ENCODE results near the gene UBR1.
"Not testable (repeated sequence)": the region's sequence is repeated elsewhere in the genome, so short reads cannot be mapped to it uniquely, and the experiment has no call there.

The UBR1 gene

GRCh38 chr15:43105778-43106485, at the start of gene UBR1:
UBR1 (minus strand) TSS chr15:43106038; CDS start chr15:43106022, 16 bp downstream.
- peak; percentile 56 for DNase-seq (ENCODE audit: low read depth)

DNA sequence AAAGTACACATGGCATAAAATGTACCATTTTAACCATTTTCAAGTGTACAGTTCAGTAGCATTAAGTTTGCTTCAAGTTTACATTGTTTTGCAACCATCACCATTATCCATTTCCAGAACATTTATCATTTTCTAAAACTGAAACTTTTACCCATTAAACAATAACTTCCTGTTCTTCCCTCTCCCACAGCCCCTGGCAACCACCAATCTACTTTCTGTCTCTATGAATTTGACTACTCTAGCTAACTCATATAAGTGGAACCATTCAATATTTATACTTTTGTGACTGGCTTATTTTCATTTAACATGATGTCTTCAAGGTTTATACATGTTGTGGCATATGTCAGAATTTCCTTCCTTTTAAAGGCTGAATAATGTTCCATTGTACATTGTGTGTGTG, 47.4 kb upstream of the UBR1 start:
- DNase-seq (ENCODE audit: low read depth): no peak

DNA sequence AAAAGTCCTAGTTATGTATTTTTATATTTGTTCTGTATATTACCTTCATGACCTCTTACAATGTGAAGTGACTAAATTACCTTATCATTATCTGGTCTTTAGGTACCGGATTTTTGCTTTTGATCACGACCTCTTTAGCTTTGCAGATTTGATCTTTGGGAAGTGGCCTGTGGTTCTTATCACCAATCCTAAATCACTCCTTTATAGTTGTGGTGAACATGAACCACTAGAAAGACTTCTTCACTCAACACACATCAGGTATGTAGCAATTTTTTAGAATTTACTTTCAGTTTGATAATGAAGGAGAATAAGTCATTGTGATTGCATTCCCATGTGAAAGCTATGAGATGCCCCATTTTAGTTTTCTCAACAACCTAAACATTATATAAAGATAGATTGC, 45.9 kb upstream of the UBR1 start:
- DNase-seq (ENCODE audit: low read depth): no peak

DNA sequence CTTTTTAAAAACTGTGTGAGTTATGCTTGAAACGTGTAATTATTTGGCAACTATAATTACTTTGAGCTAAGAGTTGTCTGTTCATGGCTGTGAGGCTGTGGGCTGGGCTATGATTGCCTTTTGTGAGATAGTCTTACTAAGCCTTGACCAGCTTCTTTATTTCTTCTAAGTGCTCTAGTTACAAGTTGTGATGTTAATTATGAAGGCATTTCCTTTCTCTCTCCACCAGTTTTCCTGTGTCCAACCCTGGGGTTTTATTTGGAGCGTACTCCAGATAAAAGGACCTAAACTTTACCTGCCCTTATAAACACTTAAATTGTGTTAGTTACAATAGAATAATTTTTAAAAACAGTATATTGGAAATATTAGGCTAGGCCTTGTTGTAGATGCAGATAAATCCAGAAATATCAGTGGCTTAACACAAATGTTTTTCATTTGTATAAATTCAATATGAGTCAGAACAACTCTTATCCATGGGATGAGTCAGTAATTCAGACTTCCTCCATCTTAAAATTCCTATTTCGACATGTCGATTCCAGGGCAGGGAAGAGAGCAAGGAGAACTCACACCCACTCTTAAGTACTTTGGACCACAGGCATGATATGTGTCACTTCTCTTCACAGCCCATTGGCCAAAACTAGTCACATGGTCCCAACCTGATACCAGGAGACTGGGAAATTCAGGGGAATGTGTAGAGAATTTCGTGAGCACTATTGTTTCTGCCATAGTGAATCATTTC, 44.5 kb upstream of the UBR1 start:
- peak; percentile 99 for DNase-seq (ENCODE audit: low read depth)

DNA sequence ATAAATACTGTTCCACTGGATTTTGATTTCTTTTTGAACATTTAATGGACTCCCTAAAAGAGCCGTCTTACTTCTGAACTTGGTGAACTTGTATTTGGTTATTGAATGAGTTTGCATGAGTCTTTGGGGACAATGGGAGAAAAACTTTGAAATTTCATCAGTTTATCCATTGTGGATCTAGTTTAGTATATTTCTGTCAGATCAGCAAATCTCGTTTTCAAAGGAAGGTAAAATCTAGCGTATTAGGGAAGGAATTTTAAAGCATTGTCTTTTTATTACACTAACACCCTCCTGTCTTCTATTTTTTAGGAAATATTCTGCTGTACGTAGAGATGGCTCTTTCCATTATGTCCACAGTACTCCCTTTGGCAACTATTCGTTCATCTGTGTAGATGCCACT, 40.3 kb upstream of the UBR1 start:
- DNase-seq (ENCODE audit: low read depth): no peak

DNA sequence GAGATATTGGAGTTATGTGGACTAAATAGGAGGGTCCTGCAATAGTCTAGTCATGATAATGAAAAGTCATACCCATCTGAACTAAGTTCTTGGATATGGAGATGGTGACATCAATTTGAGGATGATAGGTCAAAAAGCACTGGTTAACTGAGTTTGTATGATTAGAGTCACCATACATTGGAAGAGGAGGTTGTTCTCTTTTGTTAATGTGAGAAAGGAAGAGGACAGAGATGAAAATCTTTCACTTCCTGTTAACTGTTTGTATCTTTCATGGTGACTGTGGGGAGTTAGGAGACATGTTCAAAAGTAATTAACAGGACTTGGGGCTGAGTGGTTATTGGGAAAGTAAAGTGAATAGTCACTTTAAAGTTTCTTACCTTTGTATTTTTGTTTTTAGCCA, 38.7 kb upstream of the UBR1 start:
- DNase-seq (ENCODE audit: low read depth): no peak

DNA sequence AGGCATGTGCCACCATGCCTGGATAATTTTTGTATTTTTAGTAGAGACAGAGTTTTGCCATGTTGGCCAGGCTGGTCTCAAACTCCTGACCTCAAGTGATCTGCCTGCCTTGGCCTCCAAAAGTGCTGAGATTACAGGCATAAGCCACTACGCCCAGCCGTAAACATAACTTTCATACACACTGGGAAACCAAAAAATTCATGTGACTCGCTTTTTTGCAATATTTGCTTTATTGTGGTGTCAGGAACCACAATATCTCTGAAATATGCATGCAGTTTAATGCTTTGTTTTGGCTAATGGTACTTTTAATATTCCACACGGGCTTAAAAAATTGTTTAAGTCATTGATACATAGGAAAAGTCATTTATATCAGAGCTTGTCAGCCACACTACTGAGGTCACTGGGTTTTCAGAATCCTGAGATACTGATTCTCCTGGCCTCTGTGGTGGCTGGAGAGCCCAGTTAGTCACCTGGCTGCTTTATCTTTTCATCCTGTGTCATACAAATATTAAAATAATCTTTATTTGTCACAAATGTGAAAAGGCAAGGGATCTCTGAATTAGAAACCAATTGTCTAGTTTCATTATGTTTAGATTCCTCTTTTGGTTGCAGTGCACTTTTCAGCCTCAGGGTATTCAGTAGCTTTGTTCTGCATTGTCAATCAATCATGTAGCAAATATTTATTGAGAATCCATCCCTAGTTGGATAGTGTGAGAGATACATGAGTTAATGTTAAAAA, 37.5 kb upstream of the UBR1 start:
- DNase-seq (ENCODE audit: low read depth): no peak

DNA sequence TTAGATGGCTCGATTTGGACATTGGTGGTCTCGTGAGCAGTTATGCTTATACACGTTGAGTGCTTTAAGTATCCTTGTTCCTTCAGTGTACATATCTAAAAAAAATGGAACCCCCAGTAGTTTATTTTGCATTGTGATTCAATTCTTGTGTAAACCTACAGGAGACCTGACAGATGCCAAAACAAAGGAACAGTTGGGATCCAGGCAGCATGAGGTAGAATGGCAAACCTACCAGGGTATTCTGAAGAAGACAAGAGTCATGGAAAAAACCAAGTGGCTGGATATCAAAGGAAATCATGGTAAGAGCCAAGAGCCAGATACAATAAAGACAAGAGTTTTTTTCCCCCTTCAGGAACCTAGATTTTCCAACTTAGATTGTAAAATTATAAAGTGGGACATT, 29.5 kb upstream of the UBR1 start:
- DNase-seq (ENCODE audit: low read depth): no peak

- DNase-seq (ENCODE audit: low read depth): no peak
Observed at GRCh38 chr15:43134157-43134635, 28.4 kb upstream of the UBR1 start.

DNA sequence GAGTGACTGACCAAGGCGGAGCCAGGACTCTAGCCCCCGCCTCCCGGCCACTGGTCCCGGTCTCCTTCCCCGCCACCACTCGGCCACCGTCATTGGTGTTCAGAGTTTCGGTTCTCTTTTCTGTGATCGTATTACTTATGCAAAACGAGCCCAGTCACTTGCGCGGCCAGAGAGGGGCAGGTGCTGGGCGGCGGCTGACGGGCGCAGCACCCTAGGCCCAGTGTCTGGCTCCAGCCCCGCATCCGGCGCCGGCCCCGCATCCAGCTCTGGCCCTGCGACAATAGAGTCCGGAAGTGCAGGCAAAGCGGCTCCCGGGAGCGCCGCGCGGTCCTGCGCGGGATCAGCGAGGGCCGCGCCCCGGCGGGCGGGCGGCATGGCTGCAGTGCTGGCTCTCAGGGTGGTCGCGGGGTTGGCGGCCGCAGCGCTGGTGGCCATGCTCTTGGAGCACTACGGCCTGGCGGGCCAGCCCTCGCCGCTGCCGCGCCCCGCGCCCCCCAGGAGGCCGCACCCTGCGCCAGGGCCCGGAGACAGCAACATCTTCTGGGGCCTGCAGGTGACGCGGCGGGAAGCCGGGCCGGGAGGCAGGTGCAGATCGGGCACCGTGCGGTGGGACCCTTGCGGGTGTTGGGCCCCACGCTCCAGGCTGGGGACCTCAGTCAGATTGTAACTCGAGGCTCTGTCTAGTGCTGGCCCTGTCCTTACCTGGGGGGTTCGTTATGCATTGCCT, 27.8 kb upstream of the UBR1 start, which contains the start of gene TMEM62:
Gene TMEM62, plus strand, starts transcription at position 157 of the 727 bp plus-strand sequence. Its CDS starts 217 bp downstream, at position 374.
- DNase-seq (ENCODE audit: low read depth): no peak

DNA sequence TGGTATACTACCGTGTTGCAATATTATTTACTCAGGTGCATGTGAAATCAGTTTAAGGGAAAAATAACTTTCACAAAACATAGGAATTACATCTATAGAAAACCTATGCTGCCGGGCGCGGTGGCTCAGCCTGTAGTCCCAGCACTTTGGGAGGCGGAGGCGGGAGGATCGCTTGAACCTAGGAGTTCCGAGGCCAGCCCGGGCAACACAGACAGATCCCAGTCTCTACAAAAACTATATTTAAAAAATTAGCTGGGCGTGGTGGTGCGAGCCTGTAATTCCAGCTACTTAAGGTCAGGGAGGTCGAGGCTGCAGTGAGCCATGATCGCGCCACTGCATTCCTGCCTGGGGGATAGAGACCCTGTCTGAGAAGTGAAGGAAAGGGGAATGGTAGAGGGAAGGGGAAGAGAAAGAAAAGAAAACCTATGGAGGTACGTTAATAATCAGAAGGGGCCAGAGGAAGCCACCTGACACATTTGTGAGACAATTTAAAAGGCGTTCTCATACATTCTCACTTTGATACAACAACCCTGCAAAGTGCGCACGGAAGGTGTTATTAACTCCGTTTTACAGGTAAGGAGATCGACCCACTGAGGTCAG, 27.1 kb upstream of the UBR1 start:
- no peak for DNase-seq (ENCODE audit: low read depth)

GRCh38 chr15:43128980-43129335, 23.1 kb upstream of the UBR1 start:
- DNase-seq (ENCODE audit: low read depth): no peak

DNA sequence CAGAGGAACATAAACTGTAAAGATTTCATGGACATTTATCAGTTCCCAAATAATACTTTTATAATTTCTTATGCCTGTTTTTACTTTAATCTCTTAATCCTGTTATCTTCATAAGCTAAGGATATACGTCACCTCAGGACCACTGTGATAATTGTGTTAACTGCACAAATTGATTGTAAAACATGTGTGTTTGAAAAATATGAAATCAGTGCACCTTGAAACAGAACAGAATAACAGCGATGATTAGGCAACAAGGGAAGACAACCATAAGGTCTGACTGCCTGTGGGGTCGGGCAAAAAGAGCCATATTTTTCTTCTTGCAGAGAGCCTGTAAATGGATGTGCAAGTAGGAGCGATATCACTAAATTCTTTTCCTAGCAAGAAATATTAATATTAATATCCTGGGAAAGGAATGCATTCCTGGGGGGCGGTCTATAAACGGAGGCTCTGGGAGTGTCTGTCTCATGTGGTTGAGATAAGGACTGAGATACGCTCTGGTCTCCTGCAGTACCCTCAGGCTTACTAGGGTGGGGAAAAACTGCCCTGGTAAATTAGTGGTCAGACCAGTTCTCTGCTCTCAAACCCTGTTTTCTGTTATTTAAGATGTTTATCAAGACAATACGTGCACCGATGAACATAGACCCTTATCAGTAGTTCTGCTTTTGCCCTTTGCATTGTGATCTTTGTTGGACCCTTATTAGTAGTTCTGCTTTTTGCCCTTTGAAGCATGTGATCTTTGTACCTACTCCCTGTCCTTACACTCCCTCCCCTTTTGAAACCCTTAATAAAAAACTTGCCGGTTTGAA, 22.5 kb upstream of the UBR1 start:
- DNase-seq (ENCODE audit: low read depth): not testable (repeated sequence)

DNA sequence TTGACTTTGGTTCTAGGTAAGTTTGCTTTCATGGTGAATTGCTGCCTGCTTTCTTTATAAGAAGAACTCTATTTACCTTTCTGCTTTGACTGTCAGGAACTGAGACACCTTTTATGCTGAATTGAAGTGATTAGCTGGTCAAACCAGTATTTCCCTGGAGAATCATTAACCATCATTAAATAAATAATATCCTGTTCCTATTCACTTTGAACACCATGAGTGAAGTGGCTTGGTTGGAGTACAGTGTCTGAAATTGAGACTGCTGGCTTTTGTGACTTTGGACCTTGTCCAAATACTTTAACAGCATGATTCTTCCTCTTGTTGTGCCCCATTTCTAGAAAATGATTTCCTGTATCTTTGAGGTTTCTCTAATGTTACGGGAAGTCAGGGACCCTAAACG, 21.9 kb upstream of the UBR1 start:
- no peak for DNase-seq (ENCODE audit: low read depth)

- DNase-seq (ENCODE audit: low read depth): no peak
Observed at GRCh38 chr15:43126356-43126755, 20.5 kb upstream of the UBR1 start.

DNA sequence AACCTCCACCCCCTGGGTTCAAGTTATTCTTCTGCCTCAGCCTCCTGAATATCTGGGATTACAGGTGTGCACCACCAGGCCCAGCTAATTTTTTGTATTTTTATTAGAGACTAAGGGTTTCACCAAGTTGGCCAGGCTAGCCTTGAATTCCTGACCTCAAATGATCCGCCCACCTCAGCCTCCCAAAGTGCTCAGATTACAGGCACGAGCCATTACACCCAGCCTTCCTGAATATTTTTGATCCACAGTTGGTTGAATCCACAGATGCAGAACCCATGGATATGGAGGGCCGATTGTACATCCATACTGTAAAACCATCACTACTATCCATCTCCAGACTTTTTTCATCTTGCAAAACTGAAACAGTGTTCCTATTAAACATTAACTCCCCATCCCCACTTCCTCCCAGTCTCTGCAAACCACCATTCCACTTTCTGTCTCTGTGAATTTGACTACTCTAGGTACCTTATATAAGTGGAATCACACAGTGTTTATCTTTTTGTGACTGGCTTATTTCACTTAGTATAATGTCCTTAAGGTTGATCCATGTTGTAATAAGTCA, 19.3 kb upstream of the UBR1 start:
- no peak for DNase-seq (ENCODE audit: low read depth)

DNA sequence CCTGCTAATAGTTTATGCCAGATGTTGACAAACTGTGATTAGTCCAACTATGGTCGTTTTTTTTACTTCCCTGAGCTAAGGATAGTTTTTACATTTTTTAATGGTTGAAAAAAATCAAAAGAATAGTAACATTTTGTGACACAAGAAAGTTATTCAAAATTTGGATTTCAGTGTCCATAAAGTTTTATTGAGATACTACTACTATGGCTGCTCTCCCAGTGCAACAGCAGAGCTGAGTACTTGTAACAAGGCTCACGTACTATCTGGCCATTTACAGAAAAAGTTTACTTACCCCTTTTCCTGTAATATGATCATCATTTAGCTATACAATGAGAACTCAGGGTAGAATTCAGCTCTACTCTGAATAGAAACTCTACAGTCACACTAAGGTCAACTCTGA, 16.0 kb upstream of the UBR1 start:
- no peak for DNase-seq (ENCODE audit: low read depth)

- no peak for DNase-seq (ENCODE audit: low read depth)
Observed at GRCh38 chr15:43118829-43119228, 13.0 kb upstream of the UBR1 start.

GRCh38 chr15:43118286-43118685, 12.4 kb upstream of the UBR1 start:
- no peak for DNase-seq (ENCODE audit: low read depth)

DNA sequence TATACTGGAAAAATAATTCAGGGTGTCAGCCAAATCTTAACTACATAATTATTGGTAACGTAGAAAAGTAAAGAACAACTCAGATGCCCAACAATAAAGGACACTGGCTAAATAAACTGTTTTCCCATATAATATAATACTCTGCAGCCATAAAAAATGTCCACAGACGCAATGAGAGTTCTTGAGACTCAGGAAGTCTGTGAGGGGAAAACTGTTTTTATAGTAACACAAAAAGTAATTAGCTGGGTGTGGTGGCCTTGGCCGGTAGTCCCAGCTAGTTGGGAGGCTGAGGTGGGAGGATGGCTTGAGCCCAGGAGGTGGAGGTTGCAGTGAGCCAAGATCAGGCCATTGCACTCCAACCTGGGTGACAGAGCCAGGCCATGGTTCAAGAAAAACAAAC, 5.5 kb upstream of the UBR1 start:
- DNase-seq (ENCODE audit: low read depth): no peak

GRCh38 chr15:43107751-43108150, 1.9 kb upstream of the UBR1 start:
- DNase-seq (ENCODE audit: low read depth): no peak
